KMS-11 (cell line): ENCODE data around the gene CAPN3.

ENCODE experiments used
- H2AFZ ChIP-seq: fragments of 200-600 bp; sonication (generic); 2 replicates; pipeline ENCODE4 v1.6.1; 2016; ENCODE audit warnings: antibody characterized with exemption, mixed run types, low read depth
- H3K27ac ChIP-seq: fragments of 200-600 bp; sonication (generic); 2 replicates; pipeline ENCODE4 v1.6.1; 2016; ENCODE audit warnings: mild to moderate bottlenecking, mixed run types
- H3K27me3 ChIP-seq: fragments of 200-600 bp; sonication (generic); 2 replicates; pipeline ENCODE4 v1.6.1; 2017; ENCODE audit warnings: mild to moderate bottlenecking, low read depth, mixed run types, moderate library complexity; ENCODE audit not compliant: insufficient read depth
- H3K36me3 ChIP-seq: fragments of 200-600 bp; sonication (generic); 2 replicates; pipeline ENCODE4 v1.6.1; 2017; ENCODE audit warnings: mild to moderate bottlenecking, mixed run types; ENCODE audit not compliant: insufficient read depth
- H3K4me1 ChIP-seq: fragments of 200-600 bp; sonication (generic); 2 replicates; pipeline ENCODE4 v1.6.1; 2016; ENCODE audit warnings: mild to moderate bottlenecking, low read depth, mixed run types; ENCODE audit not compliant: poor library complexity, severe bottlenecking
- H3K4me2 ChIP-seq: fragments of 200-600 bp; sonication (generic); 2 replicates; pipeline ENCODE4 v1.7.0; 2016; ENCODE audit warnings: mild to moderate bottlenecking, mixed run types
- H3K4me3 ChIP-seq: fragments of 200-600 bp; sonication (generic); IDR thresholded peaks from 2 replicates; pipeline ENCODE4 v1.6.1; 2017; ENCODE audit warnings: low read depth, low read length, mixed read lengths; ENCODE audit not compliant: insufficient read depth
- H3K79me2 ChIP-seq: fragments of 200-600 bp; sonication (generic); 2 replicates; pipeline ENCODE4 v1.6.1; 2016; ENCODE audit warnings: low read depth, mixed run types; ENCODE audit not compliant: insufficient read depth
- H3K9ac ChIP-seq: fragments of 200-600 bp; sonication (generic); 2 replicates; pipeline ENCODE4 v1.6.1; 2016; ENCODE audit warnings: mild to moderate bottlenecking, mixed run types
- H4K20me1 ChIP-seq: fragments of 200-600 bp; sonication (generic); 2 replicates; pipeline ENCODE4 v1.6.1; 2016; ENCODE audit warnings: mild to moderate bottlenecking, mixed run types; ENCODE audit not compliant: insufficient read depth
- TF ChIP-seq, protein P1 (sequence below): fragments of 200-600 bp; sonication (generic); conservative IDR thresholded peaks from 2 replicates; pipeline ENCODE4 v1.6.1; 2017; ENCODE audit warnings: low read depth, mild to moderate bottlenecking, antibody characterized with exemption, low read length, moderate library complexity, mixed read lengths

The CAPN3 gene

DNA sequence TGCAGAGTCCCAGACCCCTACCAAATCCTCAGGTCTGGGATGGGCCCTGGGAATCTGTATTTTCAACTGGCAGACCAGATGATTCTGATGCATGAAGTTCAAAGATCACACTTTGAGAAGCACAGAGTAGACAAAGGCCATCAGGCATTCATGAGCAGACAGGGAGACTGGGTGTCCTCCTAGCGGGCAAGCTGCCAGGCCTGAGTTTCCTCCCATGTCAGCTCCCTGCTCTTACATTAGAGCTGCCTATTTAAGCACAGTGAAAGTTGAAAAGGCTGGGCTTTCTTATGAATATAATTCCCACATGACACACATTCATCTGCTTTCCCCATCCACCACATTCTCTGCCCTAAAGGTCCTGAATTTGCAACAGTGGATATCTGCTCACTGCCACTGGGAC, 14.0 kb downstream of the CAPN3 start:
- H3K9ac ChIP-seq = no peak overlapping the region
- no peaks in the 10 kb centered on the region for H3K27me3 ChIP-seq
- H3K4me3 ChIP-seq = no peak overlapping the region
- H3K79me2 ChIP-seq = no peaks in the 10 kb centered on the region
- no peaks in the 10 kb centered on the region for H3K4me1 ChIP-seq
- TF ChIP-seq, protein P1, sequence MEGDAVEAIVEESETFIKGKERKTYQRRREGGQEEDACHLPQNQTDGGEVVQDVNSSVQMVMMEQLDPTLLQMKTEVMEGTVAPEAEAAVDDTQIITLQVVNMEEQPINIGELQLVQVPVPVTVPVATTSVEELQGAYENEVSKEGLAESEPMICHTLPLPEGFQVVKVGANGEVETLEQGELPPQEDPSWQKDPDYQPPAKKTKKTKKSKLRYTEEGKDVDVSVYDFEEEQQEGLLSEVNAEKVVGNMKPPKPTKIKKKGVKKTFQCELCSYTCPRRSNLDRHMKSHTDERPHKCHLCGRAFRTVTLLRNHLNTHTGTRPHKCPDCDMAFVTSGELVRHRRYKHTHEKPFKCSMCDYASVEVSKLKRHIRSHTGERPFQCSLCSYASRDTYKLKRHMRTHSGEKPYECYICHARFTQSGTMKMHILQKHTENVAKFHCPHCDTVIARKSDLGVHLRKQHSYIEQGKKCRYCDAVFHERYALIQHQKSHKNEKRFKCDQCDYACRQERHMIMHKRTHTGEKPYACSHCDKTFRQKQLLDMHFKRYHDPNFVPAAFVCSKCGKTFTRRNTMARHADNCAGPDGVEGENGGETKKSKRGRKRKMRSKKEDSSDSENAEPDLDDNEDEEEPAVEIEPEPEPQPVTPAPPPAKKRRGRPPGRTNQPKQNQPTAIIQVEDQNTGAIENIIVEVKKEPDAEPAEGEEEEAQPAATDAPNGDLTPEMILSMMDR = no peak
- H3K27ac ChIP-seq = no peak overlapping the region
- H2AFZ ChIP-seq = no peak overlapping the region
- H3K4me2 ChIP-seq = no peak overlapping the region
- no peaks in the 10 kb centered on the region for H3K36me3 ChIP-seq
- no peaks in the 10 kb centered on the region; the same call in 1 of the 2 replicates for H4K20me1 ChIP-seq

DNA sequence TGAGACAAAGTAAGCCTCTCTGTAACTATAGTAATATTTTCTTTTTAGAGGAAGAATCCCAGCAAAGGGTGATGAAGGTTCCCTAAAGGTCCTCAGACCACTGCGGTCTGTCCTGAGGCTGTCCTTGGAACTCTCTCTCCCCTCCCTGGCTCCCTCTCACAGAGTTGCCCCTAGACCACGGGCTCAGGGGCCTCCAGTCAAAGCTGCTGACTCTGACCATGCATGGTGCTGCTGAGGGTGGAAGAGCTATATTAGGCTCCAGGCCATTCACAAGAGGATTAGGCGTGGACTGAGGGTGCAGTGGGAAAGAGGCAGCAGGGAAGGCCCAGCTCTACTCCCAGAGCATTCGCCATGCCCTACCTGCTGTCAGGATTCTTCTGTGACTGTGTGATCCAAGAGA, 14.6 kb downstream of the CAPN3 start:
- TF ChIP-seq, protein P1 = no peak
- no peak overlapping the region for H2AFZ ChIP-seq
- no peak overlapping the region for H3K9ac ChIP-seq
- no peaks in the 10 kb centered on the region for H3K4me1 ChIP-seq
- H3K36me3 ChIP-seq = no peaks in the 10 kb centered on the region
- no peaks in the 10 kb centered on the region for H4K20me1 ChIP-seq
- no peak overlapping the region for H3K27ac ChIP-seq
- H3K79me2 ChIP-seq = no peaks in the 10 kb centered on the region
- no peak overlapping the region for H3K4me2 ChIP-seq
- no peak overlapping the region for H3K4me3 ChIP-seq
- H3K27me3 ChIP-seq = no peaks in the 10 kb centered on the region

DNA sequence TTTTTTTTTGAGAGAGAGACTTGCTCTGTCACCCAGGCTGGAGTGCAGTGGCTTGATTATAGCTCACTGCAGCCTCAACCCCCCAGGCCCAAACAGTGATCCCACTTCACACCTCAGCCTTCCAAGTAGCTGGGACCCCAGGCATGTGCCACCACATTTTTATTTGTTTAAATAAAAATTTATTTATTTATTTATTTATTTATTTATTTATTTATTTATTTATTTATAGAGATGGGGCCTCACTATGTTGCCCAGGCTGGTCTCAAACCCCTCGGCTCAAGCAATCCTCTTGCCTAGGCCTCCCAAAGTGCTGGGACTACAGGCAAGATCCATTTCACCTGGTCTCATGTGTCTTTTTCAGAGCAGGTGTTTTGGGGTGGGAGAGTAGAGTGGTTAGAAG, 15.5 kb downstream of the CAPN3 start:
- H2AFZ ChIP-seq = no peak overlapping the region
- H3K27me3 ChIP-seq = no peaks in the 10 kb centered on the region
- H4K20me1 ChIP-seq = no peaks in the 10 kb centered on the region
- no peaks in the 10 kb centered on the region for H3K36me3 ChIP-seq
- no peak overlapping the region for H3K4me2 ChIP-seq
- H3K9ac ChIP-seq = no peak overlapping the region
- H3K4me3 ChIP-seq = no peak overlapping the region
- TF ChIP-seq, protein P1 = no peak
- H3K4me1 ChIP-seq = no peaks in the 10 kb centered on the region
- H3K27ac ChIP-seq = no peak overlapping the region
- H3K79me2 ChIP-seq = no peaks in the 10 kb centered on the region

DNA sequence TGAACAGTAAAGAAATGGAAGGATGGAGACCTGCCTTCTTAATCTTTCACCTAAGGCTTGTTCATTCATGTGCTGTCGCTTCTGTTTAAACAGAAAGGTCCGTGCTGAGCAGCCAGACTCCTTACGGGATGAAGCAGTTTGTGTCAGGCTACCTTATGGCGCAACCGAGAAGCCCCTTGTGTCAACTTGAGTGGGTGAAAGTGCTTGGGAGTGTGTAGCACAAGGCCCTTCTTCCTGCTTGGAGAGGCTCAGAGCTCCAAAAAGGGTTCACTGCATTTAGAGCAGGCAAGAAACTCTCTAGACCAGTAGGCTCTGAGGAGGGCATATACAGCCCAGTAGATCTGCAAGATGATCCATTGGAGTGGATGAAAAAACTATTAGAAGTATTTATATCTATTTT, 16.0 kb downstream of the CAPN3 start:
- TF ChIP-seq, protein P1 = no peak
- no peaks in the 10 kb centered on the region for H3K36me3 ChIP-seq
- H3K27ac ChIP-seq = no peak overlapping the region
- no peaks in the 10 kb centered on the region for H3K79me2 ChIP-seq
- H3K27me3 ChIP-seq = no peaks in the 10 kb centered on the region
- H4K20me1 ChIP-seq = no peaks in the 10 kb centered on the region
- H2AFZ ChIP-seq = no peak overlapping the region
- no peak overlapping the region for H3K4me3 ChIP-seq
- no peak overlapping the region for H3K9ac ChIP-seq
- H3K4me1 ChIP-seq = no peaks in the 10 kb centered on the region
- H3K4me2 ChIP-seq = no peak overlapping the region
